GM19023 (cell line): ENCODE results near the gene TSKU.

Source experiments
- ATAC-seq: cut with Tn5 transposase; IDR thresholded peaks from one replicate; pipeline ENCODE4 v1.9.1; 2021; ENCODE audit warnings: mild to moderate bottlenecking, moderate library complexity; ENCODE audit not compliant: unreplicated experiment

TSKU gene

DNA sequence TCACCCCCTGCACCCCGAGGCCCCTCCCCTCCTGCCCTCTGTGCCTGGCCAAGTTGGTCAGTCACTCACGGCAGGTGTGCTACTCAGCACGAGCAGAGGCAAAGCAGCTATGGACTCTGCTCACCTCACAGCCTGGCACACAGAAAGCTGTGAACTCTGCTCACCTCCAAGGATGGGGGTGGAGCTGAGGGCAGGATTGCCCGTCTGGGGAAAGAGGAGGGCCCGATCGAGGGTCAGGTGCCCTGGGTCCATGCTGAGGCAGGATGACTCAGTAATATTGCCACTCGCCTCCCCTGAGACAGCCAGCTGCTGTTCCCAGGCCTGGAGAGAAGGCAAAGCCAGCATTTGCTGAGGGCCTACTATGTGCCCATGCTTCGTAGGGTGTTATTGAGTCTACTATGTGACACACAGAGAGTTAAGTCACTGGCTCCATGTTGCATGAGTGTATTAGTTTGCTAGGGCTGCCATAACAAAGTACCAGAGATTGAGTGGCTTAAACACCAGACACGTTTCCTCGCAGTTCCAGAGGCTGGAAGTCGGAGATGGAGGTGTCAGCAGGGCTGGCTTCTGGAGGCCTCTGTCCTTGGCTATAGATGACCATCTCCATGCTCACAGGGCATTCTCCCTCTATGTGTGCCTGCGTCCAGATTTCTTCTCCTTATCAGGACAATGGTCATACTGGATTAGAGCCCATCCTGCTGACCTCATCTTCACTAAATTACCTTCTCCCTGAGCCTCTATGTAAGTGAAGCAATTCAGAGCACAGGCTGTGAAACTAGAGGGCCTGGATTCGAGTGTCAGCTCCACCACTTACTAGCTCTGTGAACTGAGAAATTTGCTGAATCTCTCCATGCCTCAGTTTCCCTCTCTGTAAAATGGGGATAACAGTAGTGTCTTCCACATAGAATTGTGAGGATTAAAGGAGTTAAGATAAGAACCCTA lies 13.2 kb upstream of the TSKU start:
- no peak for ATAC-seq

DNA sequence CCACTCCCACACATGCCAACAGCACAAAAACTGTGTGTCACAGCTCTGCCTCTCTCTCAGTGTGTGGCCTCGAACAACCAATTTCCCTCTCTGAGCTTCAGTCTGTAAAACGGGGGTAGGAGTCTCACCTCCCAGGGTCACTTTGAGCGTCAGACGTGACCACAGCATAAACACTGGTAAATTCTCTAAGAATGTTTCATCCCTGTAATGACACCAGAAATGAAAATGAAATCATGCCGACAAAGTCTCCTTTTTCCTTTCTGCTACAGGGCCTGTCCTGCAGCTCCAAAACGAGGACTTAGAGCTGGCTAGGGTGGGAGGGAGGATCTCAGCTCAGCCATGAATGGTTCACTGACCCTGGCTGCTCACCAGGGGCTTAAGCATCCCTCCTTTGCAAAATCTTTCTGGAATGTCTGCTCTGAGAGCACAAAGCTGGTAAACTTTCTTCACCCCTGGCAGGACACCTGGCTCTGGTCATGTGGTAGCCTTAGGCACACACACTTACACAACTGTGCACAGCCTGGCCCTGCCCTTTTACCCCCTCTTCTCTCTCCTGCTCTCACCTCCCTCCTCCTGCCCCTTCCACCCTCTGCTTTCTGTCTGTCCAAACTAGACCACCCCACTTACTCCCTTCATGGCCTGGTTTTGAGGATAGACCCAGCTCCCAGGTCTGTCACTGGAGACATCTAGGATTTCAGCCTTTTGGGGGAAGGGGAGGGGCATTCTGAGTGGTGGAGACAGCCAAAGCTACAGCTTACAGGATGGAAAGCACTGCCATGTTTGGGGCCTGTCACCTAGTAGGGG lies 12.3 kb upstream of the TSKU start:
- ATAC-seq, result no peak

GRCh38 chr11:76771446-76772099 lies 11.6 kb upstream of the TSKU start:
- no peak for ATAC-seq

DNA sequence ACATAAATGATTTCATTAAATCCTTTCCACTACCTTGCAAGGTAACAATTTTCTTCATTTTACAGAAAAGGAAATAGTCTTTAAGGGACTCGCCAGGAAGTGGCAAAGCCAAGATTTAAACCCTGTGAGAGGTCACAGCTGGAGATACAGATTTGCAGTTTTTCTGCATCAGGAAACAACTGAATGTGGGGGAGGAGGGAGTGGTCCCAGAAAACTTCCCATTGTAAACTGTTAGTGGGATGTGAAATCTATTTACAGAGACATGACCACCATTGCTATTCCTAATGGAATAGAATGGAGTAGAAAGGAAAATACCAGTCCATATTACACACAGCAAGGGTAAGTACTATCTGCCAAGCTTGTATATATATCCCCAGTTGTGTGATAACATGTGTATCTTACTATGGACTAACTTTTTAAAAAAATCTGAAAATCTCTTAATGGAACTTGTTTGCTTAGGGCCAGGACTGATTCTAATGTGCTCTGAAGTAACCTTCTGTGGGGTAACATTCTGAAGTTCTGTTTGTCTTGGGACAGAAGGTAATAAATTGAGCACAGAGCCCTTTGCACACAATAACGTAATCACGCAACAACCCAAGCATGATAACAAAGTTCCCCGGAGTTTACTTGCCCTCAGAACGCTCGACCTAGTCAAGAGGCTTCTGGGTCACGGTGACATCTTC lies 10.9 kb upstream of the TSKU start:
- ATAC-seq, result no peak

GRCh38 chr11:76772783-76773106 lies 10.4 kb upstream of the TSKU start:
- ATAC-seq, result no peak

GRCh38 chr11:76773921-76774361 lies 9.2 kb upstream of the TSKU start:
- ATAC-seq, result no peak

- no peak for ATAC-seq
Observed at GRCh38 chr11:76776472-76776871, 6.7 kb upstream of the TSKU start.

DNA sequence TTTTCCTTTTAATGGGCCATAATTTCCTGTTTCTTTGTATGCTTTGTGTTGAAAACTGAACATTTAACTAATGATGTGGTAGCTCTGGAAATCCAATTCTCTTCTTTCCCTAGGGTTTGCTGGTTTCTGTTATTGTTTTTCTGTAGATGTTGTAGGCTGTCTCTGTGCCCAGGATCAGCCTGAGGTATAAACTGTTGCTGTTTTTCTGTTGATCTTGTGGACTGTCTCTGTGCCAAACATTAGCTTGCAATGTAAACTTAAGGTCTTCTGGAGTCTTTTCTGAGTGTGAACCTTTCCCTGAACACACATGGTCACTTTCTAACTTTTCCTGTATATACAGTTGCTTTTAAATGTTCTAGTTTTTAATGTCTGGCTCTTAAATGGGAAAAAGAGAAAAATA lies 5.9 kb upstream of the TSKU start:
- no peak for ATAC-seq

- no peak for ATAC-seq
Observed at GRCh38 chr11:76777876-76778275, 5.3 kb upstream of the TSKU start.

- no peak for ATAC-seq
Observed at GRCh38 chr11:76778874-76779273, 4.3 kb upstream of the TSKU start.

DNA sequence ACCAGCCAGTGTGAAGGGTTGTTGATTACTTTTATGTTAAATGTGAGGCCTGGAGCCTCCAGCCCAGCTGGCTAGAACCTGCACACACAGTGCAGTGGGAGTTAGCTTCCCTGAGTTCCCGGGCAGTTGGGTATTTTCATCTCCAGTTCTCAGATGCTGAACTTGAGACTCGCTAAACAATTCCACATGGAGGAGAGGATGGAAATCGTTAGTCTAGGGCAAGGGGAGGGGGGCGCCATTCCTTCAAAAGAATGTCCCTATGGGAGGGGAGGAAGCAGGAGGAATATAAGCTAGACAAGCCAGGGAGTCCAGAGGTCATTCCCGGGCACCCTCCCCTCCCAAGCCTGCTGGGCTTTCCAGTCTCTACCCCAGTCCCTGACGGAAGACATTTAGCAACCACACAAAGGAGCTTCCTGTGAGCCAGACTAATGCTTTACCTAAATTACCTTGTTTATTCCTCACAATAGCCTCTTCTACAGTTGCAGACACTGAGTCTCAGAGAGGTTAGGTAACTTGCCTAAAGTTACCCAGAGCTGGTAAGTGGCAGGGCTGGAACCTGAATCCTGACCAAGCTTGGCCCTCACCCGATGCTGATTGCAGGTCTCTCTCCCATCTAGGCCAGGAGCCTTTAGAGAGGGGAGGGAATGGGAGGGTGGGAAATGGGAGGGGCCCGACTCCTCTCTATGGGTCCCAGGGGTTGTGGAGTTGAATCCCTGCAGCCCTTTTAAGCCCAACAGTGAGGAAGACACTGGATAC lies 1.9 kb upstream of the TSKU start:
- no peak for ATAC-seq

DNA sequence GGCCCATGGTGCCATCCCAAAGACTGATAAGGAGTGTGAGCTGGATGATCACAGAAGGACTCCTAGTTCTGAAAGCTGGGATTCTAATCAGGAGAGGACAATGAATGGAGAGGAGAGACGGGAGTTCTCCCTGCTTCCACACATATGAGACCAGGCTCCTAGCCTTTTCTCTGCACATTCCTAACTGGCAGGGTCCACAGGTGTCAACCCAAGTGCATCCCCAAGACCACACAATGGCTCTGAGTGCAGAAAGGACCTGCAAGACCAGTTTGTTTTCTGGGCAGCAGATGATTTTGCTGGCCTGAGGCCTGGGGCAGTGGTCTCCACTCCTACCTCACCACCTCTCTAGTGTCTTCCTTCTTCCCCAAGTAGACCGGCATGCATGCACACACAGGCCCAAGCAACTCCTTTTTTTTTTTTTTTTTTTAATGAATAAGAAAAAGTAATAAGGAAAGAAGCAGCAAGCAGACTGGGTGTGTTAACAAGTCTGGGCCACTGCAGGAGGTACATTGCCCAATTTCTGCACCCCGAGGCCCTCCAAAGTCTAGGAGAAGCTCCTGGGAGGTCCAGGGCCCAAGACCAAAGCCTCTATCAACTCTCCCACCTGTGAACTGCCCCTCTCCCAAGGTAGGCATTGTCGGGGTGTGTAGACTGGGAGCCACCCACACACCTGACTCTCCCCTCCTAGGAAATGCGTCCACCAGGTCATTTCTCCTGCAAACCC lies 1.2 kb upstream of the TSKU start:
- ATAC-seq, result no peak

GRCh38 chr11:76782531-76783293 lies 444 bp upstream of the TSKU start:
- ATAC-seq, result no peak

GRCh38 chr11:76783896-76784813 lies 999 bp downstream of the TSKU start:
- ATAC-seq, result no peak

DNA sequence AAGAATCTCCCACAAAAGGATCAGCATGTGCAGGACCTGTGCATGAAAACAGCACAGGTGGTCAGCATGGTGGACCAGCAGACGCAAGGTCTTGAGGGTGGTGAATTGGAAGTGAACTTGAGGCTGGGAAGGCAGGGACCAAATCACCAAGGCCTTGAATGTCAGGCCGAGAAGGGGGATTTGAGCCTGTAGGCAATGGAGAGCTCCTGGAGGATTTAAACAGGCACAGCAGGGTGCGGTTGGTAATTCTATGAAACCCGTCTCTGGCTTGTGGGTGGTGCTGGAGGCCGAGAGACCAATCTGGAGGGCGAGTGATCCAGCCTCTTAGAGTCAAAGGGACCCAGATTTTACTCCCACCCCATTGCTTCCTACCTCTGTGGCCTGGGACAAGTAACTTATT lies 2.4 kb downstream of the TSKU start:
- ATAC-seq, result no peak

GRCh38 chr11:76786016-76786415 lies 2.9 kb downstream of the TSKU start:
- no peak for ATAC-seq

GRCh38 chr11:76786441-76787014 lies 3.4 kb downstream of the TSKU start:
- ATAC-seq, result no peak
